GM19193 (cell line): Measurements from ENCODE around the gene CDC37.

ENCODE experiments used
- POLR2A ChIP-seq: IDR thresholded peaks from 4 replicates; pipeline ENCODE4 v1.6.1; 2011; ENCODE audit not compliant: insufficient read depth, insufficient read length; ENCODE audit errors: extremely low read depth

The CDC37 gene

DNA sequence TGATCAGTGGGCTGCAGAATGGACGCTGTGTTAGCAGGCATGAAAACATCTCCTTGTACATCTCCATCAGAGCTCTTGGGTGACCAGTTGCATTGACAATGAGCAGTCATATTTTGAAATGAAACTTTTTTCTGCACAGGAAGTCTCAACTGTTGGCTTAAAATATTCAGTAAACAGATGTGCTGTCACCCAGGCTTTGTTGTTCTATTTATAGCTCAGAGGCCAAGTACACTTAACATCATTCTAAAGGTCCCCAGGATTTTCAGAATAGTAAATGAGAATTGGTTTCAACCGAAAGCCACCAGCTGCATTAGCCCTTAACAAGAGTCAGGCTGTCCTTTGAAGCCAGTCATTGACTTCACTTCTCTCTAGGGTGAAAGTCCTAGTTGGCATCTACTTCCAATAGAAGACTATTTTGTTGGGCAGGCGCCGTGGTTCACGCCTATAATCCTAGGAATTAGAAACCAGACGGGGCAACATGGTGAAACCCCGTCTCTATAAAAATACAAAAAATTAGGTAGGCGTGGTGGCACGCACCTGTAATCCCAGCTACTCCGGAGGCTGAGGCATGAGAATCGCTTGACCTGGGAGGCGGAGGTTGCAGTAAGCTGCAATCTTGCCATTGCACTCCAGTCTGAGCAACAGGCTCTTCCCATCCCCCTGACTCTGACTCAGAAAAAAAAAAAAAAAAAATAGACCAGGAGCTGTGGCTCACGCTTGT is 9.1 kb upstream of the CDC37 start:
- TF ChIP-seq POLR2A = no peak

DNA sequence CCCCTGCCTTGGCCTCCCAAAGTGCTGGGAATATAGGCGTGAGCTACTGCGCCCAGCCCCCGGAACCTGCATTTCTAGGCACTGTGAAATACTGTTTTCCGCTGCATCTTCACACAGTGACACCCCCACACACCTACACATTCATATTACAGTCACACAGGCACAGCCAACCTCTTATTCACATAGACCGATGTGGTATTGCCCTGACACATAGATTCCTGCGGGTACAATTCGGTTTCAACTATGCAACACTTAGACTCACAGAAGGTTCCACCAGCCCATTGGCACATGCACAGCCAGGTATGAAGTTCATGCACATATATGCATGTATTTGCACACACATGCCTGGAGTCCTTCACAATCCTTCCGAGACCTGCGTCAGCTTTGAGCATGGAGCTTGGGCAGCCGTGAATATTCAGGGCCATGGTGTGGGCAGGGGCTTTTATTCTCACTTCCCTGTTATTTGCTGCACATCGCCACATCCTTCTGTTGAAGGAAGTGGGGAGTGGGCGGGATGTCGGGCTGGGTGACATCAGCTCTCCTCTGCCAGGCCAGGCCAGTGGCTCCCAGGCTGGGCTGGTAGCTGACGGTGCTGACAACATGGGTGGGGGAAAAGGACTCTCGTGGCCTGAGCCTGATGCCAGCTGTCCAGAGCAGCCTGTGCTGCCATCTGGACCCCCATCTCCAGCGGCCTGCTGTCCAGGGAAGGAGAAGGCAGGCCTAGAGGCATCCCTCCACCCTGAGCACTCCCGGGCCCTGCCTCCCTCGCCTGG is 5.4 kb upstream of the CDC37 start:
- no peak for TF ChIP-seq POLR2A

DNA sequence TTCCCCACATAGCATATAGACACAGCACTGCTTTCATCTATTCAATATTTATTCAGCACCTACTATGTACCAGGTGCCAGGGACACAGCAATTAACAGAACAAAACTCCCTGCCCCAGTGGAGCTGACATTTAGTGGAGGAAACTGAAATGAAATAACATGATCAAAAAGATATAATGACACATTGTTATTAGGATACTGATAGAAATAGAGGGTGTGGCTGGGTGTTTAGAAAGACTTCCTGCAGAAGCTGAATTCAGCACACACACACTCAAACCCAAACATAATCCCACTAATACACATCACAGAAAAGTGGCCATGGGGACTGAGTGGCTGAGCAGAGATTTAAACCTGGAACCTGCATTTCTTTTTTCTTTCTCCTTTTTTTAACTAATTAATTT is 3.8 kb upstream of the CDC37 start:
- no peak for TF ChIP-seq POLR2A

DNA sequence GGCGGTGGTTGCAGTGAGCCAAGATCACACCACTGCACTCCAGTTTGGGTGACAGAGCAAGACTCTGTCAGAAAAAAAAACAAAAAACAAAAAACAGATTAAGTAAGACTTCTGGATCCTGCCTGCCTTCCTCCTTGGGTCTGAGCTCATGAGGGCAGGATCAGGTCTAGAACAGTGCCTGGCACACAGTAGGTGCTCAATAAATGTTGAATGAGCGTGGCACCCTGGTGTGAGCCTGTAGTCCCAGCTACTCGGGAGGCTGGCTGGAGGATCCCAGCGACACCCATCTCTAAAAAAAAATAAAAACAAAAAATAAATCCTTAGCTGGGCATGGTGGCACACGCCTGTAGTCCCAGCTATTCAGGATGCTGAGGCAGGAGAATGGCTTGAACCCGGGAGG is 2.8 kb upstream of the CDC37 start:
- TF ChIP-seq POLR2A = no peak

DNA sequence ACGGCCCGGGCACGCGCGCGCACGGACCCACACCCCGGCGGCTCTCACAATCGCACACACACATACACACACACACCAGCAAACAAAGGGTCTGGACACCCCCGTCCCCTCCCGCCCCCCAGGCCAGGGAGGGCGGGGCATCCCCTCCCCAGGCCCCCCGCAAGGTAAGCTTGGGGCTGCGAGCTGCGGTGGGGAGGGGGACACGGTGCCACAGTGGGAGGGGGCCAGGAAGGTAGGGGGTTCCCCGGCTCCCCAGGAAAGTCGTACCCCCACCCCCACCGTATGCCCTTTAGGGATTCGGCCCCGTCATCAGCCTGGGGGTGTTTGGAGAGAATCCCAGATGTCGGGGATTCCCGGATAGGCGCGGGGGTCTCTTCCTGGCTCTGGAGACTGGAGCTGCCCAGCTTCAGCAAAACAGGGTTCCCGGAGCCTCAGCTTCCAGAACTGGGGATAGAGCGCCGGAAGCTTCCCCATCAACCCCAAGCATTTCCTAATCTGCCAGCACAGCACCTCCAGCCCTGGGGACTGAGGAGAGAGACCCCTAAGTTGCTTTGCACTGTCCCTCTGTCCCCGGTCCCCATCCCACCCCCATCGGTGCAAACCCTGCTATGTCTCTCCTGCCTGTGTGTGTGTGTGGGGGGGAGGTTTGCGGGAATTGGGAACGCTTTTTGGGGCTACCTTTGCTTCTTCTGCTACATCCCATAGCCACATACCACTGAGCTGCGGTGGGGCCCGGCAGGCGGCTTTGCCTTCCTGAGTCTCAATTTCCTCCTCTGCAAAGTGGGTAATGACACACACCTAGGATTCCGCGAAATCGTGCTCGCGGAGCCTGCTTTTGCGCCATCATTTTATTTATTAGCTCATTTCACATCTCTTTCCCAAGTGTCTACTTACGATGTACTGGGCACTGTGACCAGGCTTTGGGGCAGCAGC is 1.8 kb upstream of the CDC37 start:
- TF ChIP-seq POLR2A = no peak

DNA sequence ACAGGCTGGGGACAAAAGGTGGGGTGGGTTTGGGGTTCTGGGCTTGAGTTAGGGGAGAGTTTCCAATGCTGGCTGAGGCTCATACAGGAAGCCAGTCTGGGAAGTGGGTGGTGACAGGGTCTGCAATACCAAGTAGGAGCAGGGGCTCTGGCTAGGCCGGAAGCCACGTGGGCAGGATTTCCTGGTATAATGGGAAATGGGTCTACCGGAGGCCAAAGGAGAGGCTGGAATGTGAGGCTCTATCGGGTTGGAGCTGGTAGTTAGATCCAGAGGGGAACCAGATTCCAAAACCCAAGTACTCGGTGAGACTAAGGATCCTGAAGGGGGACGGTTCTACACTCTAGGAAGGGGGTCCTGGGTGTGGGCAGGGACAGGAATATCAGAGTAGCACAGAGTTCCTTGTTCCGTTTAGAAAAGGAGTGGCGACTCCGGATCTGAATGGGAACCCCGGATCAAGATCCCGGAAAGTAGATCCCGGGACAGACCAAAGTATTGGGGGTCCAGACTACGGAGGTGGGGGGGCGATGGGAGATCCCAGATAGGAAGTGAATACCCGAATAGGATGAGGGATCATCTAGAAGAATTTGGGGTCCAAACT is 802 bp downstream of the CDC37 start:
- TF ChIP-seq POLR2A = no peak

DNA sequence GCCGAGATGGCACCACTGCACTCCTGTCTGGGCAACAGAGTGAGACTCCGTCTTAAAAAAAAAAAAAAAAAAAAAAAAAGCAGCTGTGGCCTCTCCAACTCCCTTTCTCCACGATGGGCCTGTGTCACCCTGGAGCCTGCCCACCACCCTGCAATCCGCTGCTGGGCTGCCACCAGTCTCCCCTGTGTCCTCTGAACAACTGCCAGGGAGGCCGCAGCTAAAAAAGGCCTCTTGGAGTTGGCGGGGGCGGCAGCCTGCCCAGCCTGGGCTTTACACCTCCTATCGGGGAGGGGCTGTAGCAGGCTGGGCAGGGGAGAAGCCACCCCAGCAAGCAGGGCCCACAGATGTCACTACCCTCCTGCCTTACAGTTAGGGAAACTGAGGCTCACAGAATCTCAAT is 3.5 kb downstream of the CDC37 start:
- no peak for TF ChIP-seq POLR2A

DNA sequence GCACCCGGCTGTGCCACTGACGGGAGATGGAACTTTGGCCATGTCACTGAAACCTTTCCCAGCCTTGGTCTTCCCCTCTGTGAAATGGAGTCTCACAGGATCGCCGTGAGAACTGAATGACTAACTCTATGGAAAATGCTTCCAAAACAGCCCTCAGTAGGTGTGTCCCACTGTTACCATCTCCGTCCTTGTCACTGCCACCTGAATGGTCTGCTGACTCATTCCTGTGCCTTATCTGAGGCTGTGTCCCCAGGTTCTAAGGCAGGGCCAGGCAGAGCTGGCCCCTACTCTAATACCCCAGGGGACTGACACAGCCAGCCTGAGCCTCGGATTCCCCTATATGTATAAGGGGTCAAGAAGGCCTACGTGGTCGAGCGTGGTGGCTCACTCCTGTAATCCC is 4.5 kb downstream of the CDC37 start:
- no peak for TF ChIP-seq POLR2A

DNA sequence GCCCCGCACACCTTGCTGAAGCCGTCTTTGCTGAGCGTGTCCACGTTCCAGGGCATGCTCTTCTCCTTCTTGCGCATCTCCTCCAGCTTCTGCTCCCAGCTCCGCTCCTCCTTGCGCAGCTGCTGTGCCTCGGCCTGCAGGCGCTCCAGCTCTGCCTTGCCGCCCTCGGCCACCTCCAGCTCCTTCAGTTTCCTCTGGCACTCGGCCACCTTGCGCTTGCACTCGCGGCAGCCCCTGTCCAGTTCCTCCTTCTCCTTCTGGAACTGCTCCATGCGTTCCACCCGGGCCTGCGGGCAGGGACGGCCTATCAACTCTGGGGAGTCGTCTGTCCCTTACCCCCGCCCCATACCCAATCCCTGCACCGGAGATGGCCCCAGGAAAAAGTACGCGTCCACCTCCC is 7.4 kb downstream of the CDC37 start:
- no peak for TF ChIP-seq POLR2A

DNA sequence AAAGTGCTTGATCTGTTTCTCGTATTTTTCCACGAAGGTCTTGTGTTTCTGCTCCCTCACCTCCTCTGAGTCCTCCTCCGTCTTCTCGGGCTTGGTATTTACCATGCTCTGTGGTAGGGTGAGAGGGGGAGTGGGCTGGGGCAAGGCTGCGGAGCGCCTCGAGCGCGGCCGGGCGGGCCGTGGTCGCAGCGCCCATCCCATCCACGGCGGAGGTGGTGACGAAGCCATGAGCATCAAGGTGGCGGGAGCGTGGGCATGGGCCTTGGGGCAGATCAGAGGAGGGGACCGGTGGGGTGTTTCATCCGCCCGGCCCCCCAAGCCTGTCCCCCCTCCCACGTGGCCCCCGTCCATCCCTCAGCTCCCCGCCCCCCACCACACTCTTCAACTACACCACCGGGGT is 7.9 kb downstream of the CDC37 start:
- no peak for TF ChIP-seq POLR2A

DNA sequence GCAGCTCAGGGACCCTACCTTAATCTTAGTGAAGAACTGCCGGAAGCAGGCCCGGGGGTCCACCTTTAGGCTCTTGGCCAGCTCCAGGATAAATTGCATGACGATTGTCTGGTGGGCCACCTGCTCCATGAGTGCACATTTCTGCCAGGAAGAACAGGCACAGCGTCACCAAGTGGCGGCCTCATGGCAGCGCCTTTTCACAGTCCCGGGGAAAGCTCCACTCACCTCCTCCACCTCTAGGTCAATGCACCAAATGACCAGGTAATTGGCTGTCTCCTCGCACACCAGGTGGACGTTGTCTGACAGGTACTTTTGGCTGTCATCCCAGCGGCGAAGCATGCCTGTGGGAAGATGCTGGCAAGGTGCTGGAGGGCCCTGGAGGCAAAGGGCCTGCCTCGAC is 8.3 kb downstream of the CDC37 start:
- TF ChIP-seq POLR2A = no peak

DNA sequence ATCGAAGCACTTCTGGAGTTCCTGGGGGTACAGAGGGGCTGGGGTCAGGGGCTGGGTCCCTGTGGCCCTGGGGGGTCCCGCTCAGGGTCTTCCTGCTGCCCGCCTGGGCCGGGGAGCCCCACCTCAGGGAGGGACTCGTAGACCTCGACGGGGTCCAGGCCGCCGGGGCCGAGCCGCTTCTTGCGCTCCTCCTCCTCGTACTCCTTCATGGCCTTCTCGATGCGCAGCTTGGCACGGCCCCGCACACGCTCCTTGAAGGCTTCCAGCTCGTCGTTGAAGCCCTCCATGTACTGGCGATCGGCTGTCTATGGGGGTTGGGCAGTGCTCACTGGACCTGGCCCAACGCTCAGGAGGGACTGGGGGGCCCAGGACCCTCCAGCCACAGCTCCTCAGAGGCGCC is 10.2 kb downstream of the CDC37 start:
- no peak for TF ChIP-seq POLR2A

DNA sequence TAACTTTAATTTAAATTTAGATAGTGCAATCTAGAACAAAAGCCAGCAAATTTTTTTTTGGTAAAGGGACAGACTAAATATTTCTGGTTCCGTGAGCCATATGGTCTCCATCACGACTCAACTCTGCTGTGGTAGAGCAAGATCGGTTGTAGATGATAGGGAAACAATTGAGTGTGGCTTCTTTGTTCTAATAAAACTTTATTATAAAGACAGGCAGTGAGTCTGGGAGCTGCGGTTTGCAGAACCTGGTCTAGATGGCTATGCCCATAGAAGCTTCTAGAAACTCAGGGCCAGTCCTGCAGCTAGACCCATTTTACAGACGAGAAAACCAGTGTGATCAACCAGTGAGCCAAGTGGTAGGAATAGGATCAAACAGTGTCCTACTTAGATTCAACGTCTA is 11.2 kb downstream of the CDC37 start:
- TF ChIP-seq POLR2A = no peak

DNA sequence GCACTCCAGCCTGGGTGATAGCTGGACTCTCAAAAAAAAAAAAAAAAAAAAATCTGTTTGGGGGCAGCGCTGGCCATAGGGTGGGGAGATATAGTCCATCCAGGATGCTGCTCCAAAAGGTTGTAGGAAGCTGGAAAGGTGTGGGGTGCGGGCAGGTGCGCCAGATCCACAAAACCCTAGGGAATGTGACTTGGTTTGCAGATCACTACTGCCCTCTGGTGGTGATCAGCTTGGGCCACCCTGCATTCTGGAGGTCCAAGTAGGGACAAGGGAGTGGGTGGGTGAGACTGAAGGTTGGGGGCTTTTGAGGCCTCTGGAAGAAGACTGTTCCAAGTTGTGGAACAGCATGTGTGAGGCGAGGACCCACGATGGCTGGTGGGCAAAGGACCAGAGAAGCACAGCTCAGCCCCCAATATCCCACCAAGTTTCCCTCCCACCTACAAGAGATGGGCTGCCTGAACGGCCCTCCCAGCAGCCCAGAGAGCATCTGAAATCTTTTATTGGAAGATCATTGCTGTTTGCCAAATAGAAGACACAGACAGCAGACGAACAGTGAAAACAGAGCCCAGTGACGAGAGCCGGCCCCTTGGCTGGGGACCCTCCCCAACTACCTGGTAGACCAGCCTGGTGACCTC is 12.6 kb downstream of the CDC37 start:
- no peak for TF ChIP-seq POLR2A
